ENCODE results near the gene CMTM2.

DNA sequence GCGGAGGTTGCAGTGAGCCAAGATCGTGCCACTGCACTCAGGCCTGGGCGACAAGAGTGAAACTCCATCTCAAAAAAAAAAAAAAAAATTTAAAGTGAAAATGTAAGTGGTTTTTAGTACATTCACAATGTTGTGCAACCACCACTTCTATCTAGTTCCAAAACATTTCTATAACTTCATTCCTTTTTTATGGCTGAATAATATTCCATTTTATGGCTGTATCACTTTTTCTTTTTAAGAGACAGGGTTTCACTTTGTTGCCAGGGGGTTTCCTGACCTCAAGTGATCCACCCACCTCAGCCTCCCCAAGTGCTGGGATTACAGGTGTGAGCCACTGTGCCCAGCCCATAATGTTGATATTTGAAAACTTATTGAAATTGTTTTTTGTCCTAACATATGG is 13.6 kb downstream of the CMTM2 start:
- TF ChIP-seq, protein P1, sequence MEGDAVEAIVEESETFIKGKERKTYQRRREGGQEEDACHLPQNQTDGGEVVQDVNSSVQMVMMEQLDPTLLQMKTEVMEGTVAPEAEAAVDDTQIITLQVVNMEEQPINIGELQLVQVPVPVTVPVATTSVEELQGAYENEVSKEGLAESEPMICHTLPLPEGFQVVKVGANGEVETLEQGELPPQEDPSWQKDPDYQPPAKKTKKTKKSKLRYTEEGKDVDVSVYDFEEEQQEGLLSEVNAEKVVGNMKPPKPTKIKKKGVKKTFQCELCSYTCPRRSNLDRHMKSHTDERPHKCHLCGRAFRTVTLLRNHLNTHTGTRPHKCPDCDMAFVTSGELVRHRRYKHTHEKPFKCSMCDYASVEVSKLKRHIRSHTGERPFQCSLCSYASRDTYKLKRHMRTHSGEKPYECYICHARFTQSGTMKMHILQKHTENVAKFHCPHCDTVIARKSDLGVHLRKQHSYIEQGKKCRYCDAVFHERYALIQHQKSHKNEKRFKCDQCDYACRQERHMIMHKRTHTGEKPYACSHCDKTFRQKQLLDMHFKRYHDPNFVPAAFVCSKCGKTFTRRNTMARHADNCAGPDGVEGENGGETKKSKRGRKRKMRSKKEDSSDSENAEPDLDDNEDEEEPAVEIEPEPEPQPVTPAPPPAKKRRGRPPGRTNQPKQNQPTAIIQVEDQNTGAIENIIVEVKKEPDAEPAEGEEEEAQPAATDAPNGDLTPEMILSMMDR (IDR thresholded peaks at IDR 0.05; ENCODE audit: poor library complexity, severe bottlenecking): no peak
- TF ChIP-seq EZH2 (IDR thresholded peaks at IDR 0.05; ENCODE audit: borderline replicate concordance, insufficient read depth, low read length, poor library complexity, severe bottlenecking): no peak
